Progenitor cell of endocrine pancreas (in vitro differentiated cells): ENCODE data around the gene SYNPO2. TPM values are rescaled to one million over a fixed set of nuclear protein-coding genes. Genes with fewer than 3 reads are reported as not detected.
"Not testable (repeated sequence)": the region's sequence is repeated elsewhere in the genome, so short reads cannot be mapped to it uniquely, and the experiment has no call there.

Source experiments
- DNase-seq: peaks from one replicate; pipeline ENCODE4 v3.0.0; 2021; ENCODE audit warnings: low spot score; ENCODE audit not compliant: unreplicated experiment
- H3K27ac Mint-ChIP-seq: 2 replicates; pipeline ENCODE4 v1.8.0; 2021; ENCODE audit warnings: mild to moderate bottlenecking, moderate library complexity, mixed read lengths
- H3K27me3 Mint-ChIP-seq: 2 replicates; pipeline ENCODE4 v1.8.0; 2021; ENCODE audit warnings: mixed read lengths
- H3K36me3 Mint-ChIP-seq: 2 replicates; pipeline ENCODE4 v1.8.0; 2022; ENCODE audit warnings: mixed read lengths; ENCODE audit not compliant: insufficient read depth
- H3K4me1 Mint-ChIP-seq: 2 replicates; pipeline ENCODE4 v1.8.0; 2021; ENCODE audit warnings: low read depth, mixed read lengths
- H3K4me3 Mint-ChIP-seq: 2 replicates; pipeline ENCODE4 v1.8.0; 2021; ENCODE audit warnings: low read depth, mild to moderate bottlenecking, moderate library complexity, mixed read lengths
- H3K9me3 Mint-ChIP-seq: 2 replicates; pipeline ENCODE4 v1.8.0; 2021; ENCODE audit warnings: low read depth, mixed read lengths
- CTCF ChIP-seq: fragments of 200-600 bp; sonication (generic); IDR thresholded peaks from one replicate; pipeline ENCODE4 v1.5.0; 2021; ENCODE audit warnings: antibody characterized with exemption, mild to moderate bottlenecking; ENCODE audit not compliant: unreplicated experiment
- total RNA-seq: library from RNA; stranded (reverse); gene quantifications from 2 replicates; pipeline ENCODE4 v1.2.1, GENCODE V29; 2021

Gene SYNPO2
- total RNA-seq, 1 donor from 2014 or later = 1.3 TPM

GRCh38 chr4:119020158-119020557, 131.5 kb downstream of the SYNPO2 start:
- H3K27me3 Mint-ChIP-seq = no peaks in the 10 kb centered on the region
- no peak for DNase-seq

GRCh38 chr4:119022520-119022919, 133.9 kb downstream of the SYNPO2 start:
- H3K4me1 Mint-ChIP-seq = peaks cover 30% of the 10 kb centered on the region
- not testable (repeated sequence) for H3K36me3 Mint-ChIP-seq, H3K9me3 Mint-ChIP-seq, H3K4me3 Mint-ChIP-seq, DNase-seq, H3K27ac Mint-ChIP-seq, H3K27me3 Mint-ChIP-seq

More at GRCh38 chr4:119020158-119020557, 131.5 kb downstream of the SYNPO2 start:
- Mint-ChIP-seq H3K27ac (no peak overlapping the region), H3K4me3 (no peak overlapping the region), H3K9me3 (no peaks in the 10 kb centered on the region), H3K4me1 (peaks cover 18% of the 10 kb centered on the region), H3K36me3 (no peaks in the 10 kb centered on the region)
- TF ChIP-seq CTCF = no peak

GRCh38 chr4:119024102-119024501, 135.4 kb downstream of the SYNPO2 start:
- Mint-ChIP-seq H3K36me3 (no peaks in the 10 kb centered on the region), H3K27ac (no peak overlapping the region), H3K4me3 (no peak overlapping the region), H3K4me1 (peaks cover 30% of the 10 kb centered on the region), H3K9me3 (no peaks in the 10 kb centered on the region), H3K27me3 (peaks cover 7% of the 10 kb centered on the region)
- TF ChIP-seq CTCF = no peak
- DNase-seq = no peak

GRCh38 chr4:119025420-119025819, 136.8 kb downstream of the SYNPO2 start:
- Mint-ChIP-seq H3K9me3 (peaks cover 3% of the 10 kb centered on the region), H3K27ac (no peak overlapping the region)
- no peak for TF ChIP-seq CTCF

GRCh38 chr4:119025916-119026661, 137.4 kb downstream of the SYNPO2 start:
- Mint-ChIP-seq H3K36me3 (no peaks in the 10 kb centered on the region), H3K9me3 (peaks cover 3% of the 10 kb centered on the region), H3K27ac (no peak overlapping the region), H3K27me3 (peaks cover 10% of the 10 kb centered on the region), H3K4me3 (no peak overlapping the region), H3K4me1 (peaks cover 26% of the 10 kb centered on the region)
- no peak for DNase-seq
- TF ChIP-seq CTCF = no peak

More at GRCh38 chr4:119025420-119025819, 136.8 kb downstream of the SYNPO2 start:
- DNase-seq = no peak
- Mint-ChIP-seq H3K27me3 (peaks cover 10% of the 10 kb centered on the region), H3K4me1 (peaks cover 26% of the 10 kb centered on the region), H3K36me3 (no peaks in the 10 kb centered on the region), H3K4me3 (no peak overlapping the region)
